Kidney epithelial cell (primary cell): Measurements from ENCODE around the gene MGST1. TPM values are rescaled to one million over a fixed set of nuclear protein-coding genes. Genes with fewer than 3 reads are reported as not detected.
A peak's percentile ranks its signal among the peaks of the same experiment; 100 is the strongest.

Source experiments
- DNase-seq: peaks from one replicate; pipeline ENCODE4 v3.0.0-alpha.2; 2010; ENCODE audit warnings: low read depth
- H3K27me3 ChIP-seq: 2 replicates; pipeline ENCODE4 v1.6.0; 2011; ENCODE audit warnings: low read length; ENCODE audit not compliant: control insufficient read depth, insufficient read depth
- H3K36me3 ChIP-seq: 2 replicates; pipeline ENCODE4 v1.5.1; 2011; ENCODE audit warnings: low read length; ENCODE audit not compliant: control insufficient read depth, insufficient read depth
- H3K4me3 ChIP-seq: 2 replicates; pipeline ENCODE4 v1.5.1; 2011; ENCODE audit warnings: low read depth, mild to moderate bottlenecking, control low read depth, low read length
- CTCF ChIP-seq: IDR thresholded peaks from 2 replicates; pipeline ENCODE4 v1.5.1; 2011; ENCODE audit warnings: mild to moderate bottlenecking, moderate library complexity, low read length, control low read depth, inconsistent platforms; ENCODE audit not compliant: insufficient read depth, poor library complexity, severe bottlenecking
- total RNA-seq: library from RNA; depleted of rRNA; stranded (reverse); fragments of >200 nt; gene quantifications from 2 replicates; pipeline ENCODE4 v1.2.3, GENCODE V29; 2015

MGST1 gene
- total RNA-seq, 1 donor from 2014 or later = 12.8 TPM

- Histone ChIP-seq H3K27me3 (no peaks in the 10 kb centered on the region), H3K4me3 (no peak overlapping the region), H3K36me3 (no peaks in the 10 kb centered on the region)
- DNase-seq = no peak
- TF ChIP-seq CTCF = no peak
These were observed 3.2 kb upstream of the MGST1 start for GRCh38 chr12:16344269-16344668.

- DNase-seq = no peak
- Histone ChIP-seq H3K27me3 (no peaks in the 10 kb centered on the region), H3K36me3 (no peaks in the 10 kb centered on the region), H3K4me3 (no peak overlapping the region)
- no peak for TF ChIP-seq CTCF
These were observed 2.3 kb upstream of the MGST1 start for GRCh38 chr12:16345105-16345504.

GRCh38 chr12:16346958-16347357 lies 487 bp upstream of the MGST1 start:
- no peak for DNase-seq
- Histone ChIP-seq H3K4me3 (peak overlapping the region; percentile 59), H3K27me3 (no peaks in the 10 kb centered on the region), H3K36me3 (no peaks in the 10 kb centered on the region)
- no peak for TF ChIP-seq CTCF

- no peaks in the 10 kb centered on the region for H3K27me3 ChIP-seq
- no peaks in the 10 kb centered on the region for H3K36me3 ChIP-seq
- no peak for DNase-seq
- no peak for TF ChIP-seq CTCF
- peak overlapping the region; percentile 59 for H3K4me3 ChIP-seq
These were observed 1.1 kb downstream of the MGST1 start for GRCh38 chr12:16348435-16349130.

GRCh38 chr12:16349131-16349460 lies 1.7 kb downstream of the MGST1 start:
- H3K36me3 ChIP-seq = no peaks in the 10 kb centered on the region
- no peak for DNase-seq
- TF ChIP-seq CTCF = no peak
- H3K27me3 ChIP-seq = no peaks in the 10 kb centered on the region
- H3K4me3 ChIP-seq = no peak overlapping the region

DNA sequence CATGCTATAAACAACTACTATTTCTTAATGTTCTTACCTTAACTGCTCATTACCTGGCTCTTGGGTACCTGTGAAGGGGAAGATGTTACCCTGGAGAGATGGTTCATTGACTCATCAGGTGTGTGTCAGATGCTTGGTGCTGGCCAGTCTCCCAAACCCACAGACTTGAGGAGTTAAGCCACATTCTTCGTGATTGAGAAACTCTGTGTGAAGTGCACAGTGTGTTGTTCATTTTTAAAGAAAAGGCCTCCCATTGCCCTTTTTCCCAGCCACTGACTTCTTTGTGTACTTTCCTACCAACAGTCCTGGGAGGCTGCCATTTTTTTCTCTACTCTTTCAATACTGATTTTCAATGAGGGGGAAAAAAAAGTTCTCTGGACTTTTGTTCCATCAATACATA lies 3.2 kb downstream of the MGST1 start:
- peak; percentile 73 for DNase-seq
- Histone ChIP-seq H3K27me3 (no peaks in the 10 kb centered on the region), H3K4me3 (no peak overlapping the region), H3K36me3 (no peaks in the 10 kb centered on the region)
- TF ChIP-seq CTCF = no peak
